Activated CD8-positive, alpha-beta memory T cell treated with anti-CD3 and anti-CD28 coated beads for 36 hours (primary cell): ENCODE measurements around the gene ZNF652. TPM values are rescaled to one million over a fixed set of nuclear protein-coding genes. Genes with fewer than 3 reads are reported as not detected.
"Not testable (repeated sequence)": the region's sequence is repeated elsewhere in the genome, so short reads cannot be mapped to it uniquely, and the experiment has no call there.

Experiments
- CTCF ChIA-PET: fragments of 350-600 bp; sonication (Branson Sonifier 250); formaldehyde crosslinking; loops from one replicate; lab custom pipeline; 2021; ENCODE audit warnings: antibody characterized with exemption; lab: Charles Lee
- POLR2A ChIA-PET: fragments of 350-600 bp; sonication (Branson Sonifier 250); formaldehyde crosslinking; loops from one replicate; lab custom pipeline; 2021; ENCODE audit warnings: antibody characterized with exemption; lab: Charles Lee
- total RNA-seq, 2 experiments: library from RNA; stranded (reverse); gene quantifications; one replicate each; pipeline ENCODE4 v1.2.3, GENCODE V29; 2021

ZNF652 gene
- total RNA-seq = 1 to 10 TPM; 5.6 to 6.5 TPM

- ChIA-PET CTCF (interaction anchor here (0.7 to 4.6 kb wide), 2 partner anchors 21 to 22 kb away, joined by 3 to 28 read pairs; no protein-coding TSS in a partner anchor), POLR2A (interaction anchor here (0.7 to 1.1 kb wide), 3 partner anchors 15 to 153 kb away, joined by 3 to 7 read pairs (median 4); no protein-coding TSS in a partner anchor)
These were observed at the start of gene ZNF652 for GRCh38 chr17:49361902-49362722. TSS of gene ZNF652 (minus strand) at chr17:49362250. CDS start at chr17:49317725, 44,525 bp downstream.

GRCh38 chr17:49409066-49409465 lies 47.0 kb upstream of the ZNF652 start:
- CTCF ChIA-PET = interaction anchor here (0.6 to 5.4 kb wide), 4 partner anchors 14 to 147 kb away, joined by 3 to 51 read pairs (median 6); no protein-coding TSS in a partner anchor
- POLR2A ChIA-PET = interaction anchor here (0.5 kb wide), 1 partner anchor 854 kb away, joined by 3 read pairs; no protein-coding TSS in a partner anchor

GRCh38 chr17:49407981-49408501 lies 46.0 kb upstream of the ZNF652 start:
- POLR2A ChIA-PET = no interaction called here
- CTCF ChIA-PET = interaction anchor here (0.6 to 5.4 kb wide), 19 partner anchors 8 to 278 kb away, joined by 3 to 51 read pairs (median 3); no protein-coding TSS in a partner anchor

GRCh38 chr17:49407086-49407485 lies 45.0 kb upstream of the ZNF652 start:
- ChIA-PET CTCF (interaction anchor here (0.6 to 5.4 kb wide), 11 partner anchors 7 to 175 kb away, joined by 3 to 51 read pairs (median 4); no protein-coding TSS in a partner anchor), POLR2A (no interaction called here)

- POLR2A ChIA-PET = no interaction called here
- CTCF ChIA-PET = interaction anchor here (1.2 to 5.4 kb wide), 3 partner anchors 9 to 150 kb away, joined by 3 to 51 read pairs (median 5); no protein-coding TSS in a partner anchor
These were observed 44.5 kb upstream of the ZNF652 start for GRCh38 chr17:49406421-49407061.

GRCh38 chr17:49404906-49405305 lies 42.9 kb upstream of the ZNF652 start:
- ChIA-PET CTCF (interaction anchor here (5.4 kb wide), 1 partner anchor 151 kb away, joined by 51 read pairs; no protein-coding TSS in a partner anchor), POLR2A (no interaction called here)

- CTCF ChIA-PET = no interaction called here
- POLR2A ChIA-PET = no interaction called here
These were observed 42.3 kb upstream of the ZNF652 start for GRCh38 chr17:49404361-49404760.

- ChIA-PET POLR2A (no interaction called here), CTCF (interaction anchor here (0.7 to 1.6 kb wide), 2 partner anchors 35 to 36 kb away, joined by 3 to 4 read pairs; no protein-coding TSS in a partner anchor)
These were observed 41.7 kb upstream of the ZNF652 start for GRCh38 chr17:49403514-49404289.

- ChIA-PET POLR2A (no interaction called here), CTCF (interaction anchor here (1.6 kb wide), 1 partner anchor 34 kb away, joined by 4 read pairs; no protein-coding TSS in a partner anchor)
These were observed 40.7 kb upstream of the ZNF652 start for GRCh38 chr17:49402706-49403105.

- CTCF ChIA-PET = interaction anchor here (1.6 kb wide), 1 partner anchor 34 kb away, joined by 4 read pairs; no protein-coding TSS in a partner anchor
- POLR2A ChIA-PET = no interaction called here
These were observed 40.0 kb upstream of the ZNF652 start for GRCh38 chr17:49401971-49402611.

- CTCF ChIA-PET = interaction anchor here (0.6 to 5.4 kb wide), 7 partner anchors 8 to 168 kb away, joined by 3 to 27 read pairs (median 4); no protein-coding TSS in a partner anchor
- POLR2A ChIA-PET = no interaction called here
These were observed 37.9 kb upstream of the ZNF652 start for GRCh38 chr17:49399995-49400394.

GRCh38 chr17:49397586-49397985 lies 35.5 kb upstream of the ZNF652 start:
- CTCF ChIA-PET = interaction anchor here (0.6 to 5.4 kb wide), 6 partner anchors 10 to 238 kb away, joined by 3 to 27 read pairs (median 3); no protein-coding TSS in a partner anchor
- POLR2A ChIA-PET = no interaction called here

- CTCF ChIA-PET = interaction anchor here (0.7 to 1.8 kb wide), 6 partner anchors 11 to 82 kb away, joined by 3 to 7 read pairs (median 4); no protein-coding TSS in a partner anchor
- POLR2A ChIA-PET = no interaction called here
These were observed 31.6 kb upstream of the ZNF652 start for GRCh38 chr17:49393491-49394255.

- POLR2A ChIA-PET = no interaction called here
These were observed 28.7 kb upstream of the ZNF652 start for GRCh38 chr17:49390548-49391324.

GRCh38 chr17:49389514-49390347 lies 27.7 kb upstream of the ZNF652 start:
- CTCF ChIA-PET = interaction anchor here (0.5 to 3.8 kb wide), 6 partner anchors 18 to 493 kb away, joined by 3 to 22 read pairs (median 6); no protein-coding TSS in a partner anchor
- POLR2A ChIA-PET = not testable (repeated sequence)

More at GRCh38 chr17:49390548-49391324, 28.7 kb upstream of the ZNF652 start:
- CTCF ChIA-PET = interaction anchor here (1.1 to 3.8 kb wide), 3 partner anchors 22 to 75 kb away, joined by 6 to 22 read pairs (median 11); no protein-coding TSS in a partner anchor
